Neural cell (in vitro differentiated cells): ENCODE results near the gene FOXK1.
"Not testable (repeated sequence)": the region's sequence is repeated elsewhere in the genome, so short reads cannot be mapped to it uniquely, and the experiment has no call there.

Experiments used
- EP300 ChIP-seq: fragments of 450-650 bp; conservative IDR thresholded peaks from 2 replicates; pipeline ENCODE4 v1.6.1; 2014; ENCODE audit warnings: antibody characterized with exemption, mild to moderate bottlenecking, moderate library complexity; ENCODE audit not compliant: poor library complexity, severe bottlenecking
- EZH2 ChIP-seq: fragments of 200-600, 300-800 bp; shearing (Covaris generic), sonication (generic); IDR thresholded peaks from 2 replicates; pipeline ENCODE4 v1.6.1; 2014; ENCODE audit warnings: antibody characterized with exemption, low read length, borderline replicate concordance, mild to moderate bottlenecking; ENCODE audit not compliant: insufficient read depth, poor library complexity, severe bottlenecking
- MXI1 ChIP-seq: fragments of 450-650 bp; conservative IDR thresholded peaks from 2 replicates; pipeline ENCODE4 v1.6.1; 2014; ENCODE audit warnings: antibody characterized with exemption, mild to moderate bottlenecking; ENCODE audit not compliant: poor library complexity, severe bottlenecking
- POLR2AphosphoS5 ChIP-seq: IDR thresholded peaks from 2 replicates; pipeline ENCODE4 v1.6.1; 2012
- RAD21 ChIP-seq: fragments of 450-650 bp; conservative IDR thresholded peaks from 2 replicates; pipeline ENCODE4 v1.6.1; 2014; ENCODE audit warnings: antibody characterized with exemption, mild to moderate bottlenecking, moderate library complexity
- REST ChIP-seq: IDR thresholded peaks from 2 replicates; pipeline ENCODE4 v1.6.1; 2012; ENCODE audit warnings: borderline replicate concordance
- SMC3 ChIP-seq: fragments of 450-650 bp; conservative IDR thresholded peaks from 2 replicates; pipeline ENCODE4 v1.6.1; 2014; ENCODE audit warnings: antibody characterized with exemption, mild to moderate bottlenecking, moderate library complexity; ENCODE audit not compliant: poor library complexity
- TAF1 ChIP-seq: IDR thresholded peaks from 2 replicates; pipeline ENCODE4 v1.6.1; 2012; ENCODE audit warnings: low read depth
- TF ChIP-seq, protein P1 (sequence below): fragments of 450-650 bp; IDR thresholded peaks from 2 replicates; pipeline ENCODE4 v1.5.1; 2014; ENCODE audit warnings: antibody characterized with exemption, mild to moderate bottlenecking, moderate library complexity; ENCODE audit not compliant: poor library complexity, severe bottlenecking

GRCh38 chr7:4677518-4677917 lies 4.6 kb upstream of the FOXK1 start:
- TF ChIP-seq, protein P1, sequence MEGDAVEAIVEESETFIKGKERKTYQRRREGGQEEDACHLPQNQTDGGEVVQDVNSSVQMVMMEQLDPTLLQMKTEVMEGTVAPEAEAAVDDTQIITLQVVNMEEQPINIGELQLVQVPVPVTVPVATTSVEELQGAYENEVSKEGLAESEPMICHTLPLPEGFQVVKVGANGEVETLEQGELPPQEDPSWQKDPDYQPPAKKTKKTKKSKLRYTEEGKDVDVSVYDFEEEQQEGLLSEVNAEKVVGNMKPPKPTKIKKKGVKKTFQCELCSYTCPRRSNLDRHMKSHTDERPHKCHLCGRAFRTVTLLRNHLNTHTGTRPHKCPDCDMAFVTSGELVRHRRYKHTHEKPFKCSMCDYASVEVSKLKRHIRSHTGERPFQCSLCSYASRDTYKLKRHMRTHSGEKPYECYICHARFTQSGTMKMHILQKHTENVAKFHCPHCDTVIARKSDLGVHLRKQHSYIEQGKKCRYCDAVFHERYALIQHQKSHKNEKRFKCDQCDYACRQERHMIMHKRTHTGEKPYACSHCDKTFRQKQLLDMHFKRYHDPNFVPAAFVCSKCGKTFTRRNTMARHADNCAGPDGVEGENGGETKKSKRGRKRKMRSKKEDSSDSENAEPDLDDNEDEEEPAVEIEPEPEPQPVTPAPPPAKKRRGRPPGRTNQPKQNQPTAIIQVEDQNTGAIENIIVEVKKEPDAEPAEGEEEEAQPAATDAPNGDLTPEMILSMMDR = not testable (repeated sequence)
- not testable (repeated sequence) for TF ChIP-seq POLR2AphosphoS5, EP300, EZH2, REST, TAF1, MXI1, SMC3, RAD21
